Stomach smooth muscle (tissue), 2 donors: ENCODE measurements around the gene AASDHPPT.
A peak's percentile ranks its signal among the peaks of the same experiment; 100 is the strongest.

ENCODE experiments used
- H3K27ac ChIP-seq: one replicate; pipeline ENCODE4 v1.7.0; 2013; ENCODE audit warnings: mild to moderate bottlenecking, low read length, inconsistent platforms
- H3K27me3 ChIP-seq, 2 donors: one replicate each; pipeline ENCODE4 v1.7.0; 2013; ENCODE audit warnings: low read length in 2 of 2; ENCODE audit not compliant: insufficient read depth in 2 of 2, control insufficient read depth in 1 of 2
- H3K36me3 ChIP-seq, 2 donors: one replicate each; pipeline ENCODE4 v1.7.0; 2013; ENCODE audit warnings: low read length in 2 of 2; ENCODE audit not compliant: control insufficient read depth in 2 of 2, insufficient read depth in 2 of 2
- H3K4me1 ChIP-seq: one replicate; pipeline ENCODE4 v1.7.0; 2013; ENCODE audit warnings: low read length; ENCODE audit not compliant: control insufficient read depth, insufficient read depth
- H3K4me3 ChIP-seq, 2 donors: one replicate each; pipeline ENCODE4 v1.7.0; 2013; ENCODE audit warnings: low read length in 2 of 2
- H3K9ac ChIP-seq, 2 donors: one replicate each; pipeline ENCODE4 v1.7.0; 2013; ENCODE audit warnings: low read length in 2 of 2, mild to moderate bottlenecking in 1 of 2
- H3K9me3 ChIP-seq, 2 donors: one replicate each; pipeline ENCODE4 v1.7.0; 2013; ENCODE audit warnings: low read length in 2 of 2; ENCODE audit not compliant: control insufficient read depth in 2 of 2
- donor health status: healthy.
- donor health status: Pancreatic carcinoma.

The AASDHPPT gene

GRCh38 chr11:106086850-106087249, 9.4 kb downstream of the AASDHPPT start:
- Histone ChIP-seq H3K4me3 (no peak overlapping the region), H3K9me3 (no peaks in the 10 kb centered on the region), H3K4me1 (no peaks in the 10 kb centered on the region), H3K27me3 (no peaks in the 10 kb centered on the region), H3K36me3 (peaks cover 1 to 7% of the 10 kb centered on the region in 2 donors), H3K9ac (no peak overlapping the region), H3K27ac (no peak overlapping the region)

DNA sequence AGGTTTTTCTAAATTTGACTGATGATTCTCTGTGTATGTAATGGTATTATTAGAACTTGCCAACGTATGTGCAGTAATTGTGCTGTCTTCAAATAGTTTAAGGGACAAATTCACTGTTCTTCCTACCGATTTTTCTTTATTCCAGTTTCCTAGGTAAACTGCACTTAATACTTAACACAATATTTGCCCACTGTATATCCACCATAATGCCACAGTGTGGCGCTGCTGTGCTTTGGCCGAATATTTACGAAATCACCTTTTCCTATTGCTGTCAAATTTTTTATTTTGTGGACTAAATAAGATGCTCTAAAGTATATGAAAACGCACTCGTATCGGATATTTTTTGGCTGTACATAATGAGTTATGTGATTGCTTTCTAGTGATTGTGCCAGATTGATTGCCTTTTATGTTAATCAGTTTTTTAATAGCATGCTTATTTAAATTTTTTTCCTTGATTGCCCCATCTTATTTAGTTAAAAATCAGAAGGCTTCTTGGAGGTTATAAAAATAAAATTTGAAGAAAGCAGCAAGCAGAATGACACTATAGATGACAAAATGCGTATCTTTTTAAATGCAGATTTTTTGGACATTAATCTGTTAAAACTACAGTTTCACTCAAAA, 10.5 kb downstream of the AASDHPPT start:
- H3K9me3 ChIP-seq, result no peaks in the 10 kb centered on the region
- H3K27me3 ChIP-seq, result no peaks in the 10 kb centered on the region
- no peak overlapping the region for H3K4me3 ChIP-seq
- peaks cover 4 to 8% of the 10 kb centered on the region in 2 donors for H3K36me3 ChIP-seq
- no peaks in the 10 kb centered on the region for H3K4me1 ChIP-seq
- no peak overlapping the region for H3K27ac ChIP-seq
- H3K9ac ChIP-seq, result peak overlapping the region in 1 of 2 donors; percentile 5

DNA sequence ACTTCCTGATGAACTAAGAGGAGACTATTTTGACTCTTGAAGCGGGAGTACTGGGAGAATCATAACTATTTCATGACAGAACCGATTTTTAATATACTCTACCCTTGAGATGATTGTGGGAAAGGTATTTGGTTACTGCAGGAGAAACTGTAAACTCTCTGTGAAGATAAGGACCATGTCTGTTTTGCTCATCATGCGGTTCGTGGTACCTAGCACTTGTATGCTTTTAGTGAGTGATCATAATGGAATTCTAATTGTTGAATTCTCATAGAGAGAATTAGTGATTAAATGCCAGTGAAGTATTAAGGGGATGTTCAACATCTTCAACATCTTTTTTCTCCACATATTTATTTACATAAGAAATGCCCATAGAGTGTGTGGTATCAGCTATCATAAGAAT, 11.4 kb downstream of the AASDHPPT start:
- Histone ChIP-seq H3K27me3 (no peaks in the 10 kb centered on the region), H3K9me3 (no peaks in the 10 kb centered on the region), H3K9ac (no peak overlapping the region), H3K27ac (no peak overlapping the region), H3K36me3 (peaks cover 4 to 8% of the 10 kb centered on the region in 2 donors), H3K4me3 (no peak overlapping the region), H3K4me1 (no peaks in the 10 kb centered on the region)

DNA sequence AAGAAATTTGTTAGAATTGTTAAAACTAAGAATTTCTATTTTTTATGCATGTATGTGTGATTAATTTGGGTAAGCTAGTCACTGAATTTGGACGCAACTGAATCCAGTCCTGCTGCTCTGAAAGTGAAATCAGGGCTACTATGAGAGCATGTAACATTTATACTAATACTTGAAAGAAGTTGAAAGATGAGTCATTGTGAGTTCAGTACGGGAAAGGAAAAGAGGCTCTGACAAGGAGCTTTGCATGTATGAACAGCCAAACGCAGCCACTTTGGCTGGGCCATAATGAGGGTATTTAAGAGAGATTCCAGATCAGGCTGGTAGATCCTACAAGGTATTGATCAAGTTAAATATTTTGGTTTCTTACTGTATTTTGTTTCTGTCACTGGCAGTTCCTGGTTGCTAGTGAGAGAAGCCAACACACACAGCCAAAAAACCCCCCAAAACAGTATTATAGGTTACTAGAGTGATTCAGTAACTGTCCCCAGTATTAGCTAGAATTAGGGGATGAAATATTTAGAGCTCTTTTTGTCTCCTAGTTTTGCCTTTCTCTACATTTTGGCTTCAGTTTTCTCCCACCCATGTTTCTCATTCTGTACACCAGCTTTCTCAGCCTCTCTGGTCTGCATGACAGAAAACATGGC, 14.1 kb downstream of the AASDHPPT start:
- no peak overlapping the region for H3K4me3 ChIP-seq
- H3K9me3 ChIP-seq, result no peaks in the 10 kb centered on the region
- H3K36me3 ChIP-seq, result peaks cover 6 to 18% of the 10 kb centered on the region in 2 donors
- H3K27me3 ChIP-seq, result no peaks in the 10 kb centered on the region
- no peak overlapping the region for H3K27ac ChIP-seq
- no peak overlapping the region for H3K9ac ChIP-seq
- H3K4me1 ChIP-seq, result no peaks in the 10 kb centered on the region

- Histone ChIP-seq H3K9me3 (no peaks in the 10 kb centered on the region), H3K9ac (no peak overlapping the region), H3K36me3 (peaks cover 6 to 23% of the 10 kb centered on the region in 2 donors), H3K4me3 (no peak overlapping the region), H3K4me1 (no peaks in the 10 kb centered on the region), H3K27ac (no peak overlapping the region), H3K27me3 (no peaks in the 10 kb centered on the region)
Observed at GRCh38 chr11:106092446-106092845, 15.0 kb downstream of the AASDHPPT start.

DNA sequence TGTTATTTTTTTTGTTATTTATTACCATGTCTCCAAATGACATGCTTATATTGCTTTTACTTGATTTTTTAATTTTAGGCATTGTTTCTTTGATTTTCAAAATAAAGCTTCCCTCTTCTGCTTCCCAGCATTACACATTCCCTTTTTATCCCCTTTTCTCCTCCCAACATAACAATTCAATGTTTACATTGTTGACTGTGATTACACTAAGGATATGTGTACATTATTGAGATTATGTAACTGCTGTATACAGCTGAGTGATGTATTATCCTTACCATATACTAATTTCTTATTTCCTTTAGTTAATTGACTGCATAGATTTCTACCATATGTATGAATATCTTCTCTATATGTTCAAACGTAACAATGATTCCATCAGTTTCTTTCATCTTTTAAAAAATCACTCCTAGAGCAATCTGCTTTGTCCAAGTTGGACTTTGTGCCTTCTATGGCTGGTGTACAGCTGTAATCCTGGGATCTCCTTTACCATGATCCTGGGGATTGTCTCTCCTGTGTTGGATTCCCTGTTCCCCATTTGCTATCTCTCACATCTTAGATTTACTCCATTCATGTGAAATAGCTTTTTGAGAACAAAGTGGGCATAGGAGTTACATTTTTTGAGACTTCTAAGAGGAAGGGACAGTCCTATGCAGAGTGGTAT, 21.6 kb downstream of the AASDHPPT start:
- H3K4me1 ChIP-seq, result no peaks in the 10 kb centered on the region
- H3K9me3 ChIP-seq, result no peaks in the 10 kb centered on the region
- no peaks in the 10 kb centered on the region for H3K27me3 ChIP-seq
- H3K9ac ChIP-seq, result no peak overlapping the region
- peaks cover 6 to 19% of the 10 kb centered on the region in 2 donors for H3K36me3 ChIP-seq
- no peak overlapping the region for H3K4me3 ChIP-seq
- H3K27ac ChIP-seq, result no peak overlapping the region

- Histone ChIP-seq H3K9ac (no peak overlapping the region), H3K27ac (no peak overlapping the region), H3K9me3 (no peaks in the 10 kb centered on the region), H3K4me3 (no peak overlapping the region), H3K36me3 (peaks cover 4 to 9% of the 10 kb centered on the region in 2 donors), H3K4me1 (no peaks in the 10 kb centered on the region), H3K27me3 (no peaks in the 10 kb centered on the region)
Observed at GRCh38 chr11:106101370-106101769, 23.9 kb downstream of the AASDHPPT start.

GRCh38 chr11:106101819-106102218, 24.4 kb downstream of the AASDHPPT start:
- Histone ChIP-seq H3K36me3 (peaks cover 4 to 9% of the 10 kb centered on the region in 2 donors), H3K9ac (no peak overlapping the region), H3K9me3 (no peaks in the 10 kb centered on the region), H3K4me3 (no peak overlapping the region), H3K27ac (no peak overlapping the region), H3K4me1 (no peaks in the 10 kb centered on the region), H3K27me3 (no peaks in the 10 kb centered on the region)

DNA sequence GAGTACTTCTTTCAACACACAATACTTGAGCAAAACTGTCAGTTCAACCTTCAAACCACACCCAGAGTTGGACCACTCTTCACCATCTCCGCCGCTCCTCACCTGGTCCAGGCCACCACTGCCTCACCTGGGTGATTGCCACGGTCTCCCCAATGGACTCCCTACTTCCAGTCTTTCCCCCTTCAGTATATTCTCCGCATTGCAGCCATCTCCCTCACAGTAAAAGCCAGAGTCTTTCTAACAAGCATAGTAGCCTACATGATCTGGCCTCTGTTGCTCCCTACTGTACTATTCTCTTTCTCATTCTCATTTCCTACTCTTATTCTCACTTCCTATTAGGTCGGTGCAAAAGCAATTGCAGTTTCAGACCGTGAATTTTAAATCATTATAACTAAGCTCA, 28.5 kb downstream of the AASDHPPT start:
- Histone ChIP-seq H3K27me3 (no peaks in the 10 kb centered on the region), H3K27ac (no peak overlapping the region), H3K4me3 (no peak overlapping the region), H3K9ac (no peak overlapping the region), H3K36me3 (no peaks in the 10 kb centered on the region), H3K4me1 (no peaks in the 10 kb centered on the region), H3K9me3 (no peaks in the 10 kb centered on the region)

- H3K36me3 ChIP-seq, result no peaks in the 10 kb centered on the region
- H3K9me3 ChIP-seq, result peaks cover 0 to 4% of the 10 kb centered on the region in 2 donors
- H3K27ac ChIP-seq, result no peak overlapping the region
- H3K27me3 ChIP-seq, result peaks cover 0 to 2% of the 10 kb centered on the region in 2 donors
- H3K4me1 ChIP-seq, result no peaks in the 10 kb centered on the region
- no peak overlapping the region for H3K4me3 ChIP-seq
- no peak overlapping the region for H3K9ac ChIP-seq
Observed at GRCh38 chr11:106121570-106122320, 44.3 kb downstream of the AASDHPPT start.
